IMR-90 (cell line): ENCODE data around the gene S100A6. TPM values are rescaled to one million over a fixed set of nuclear protein-coding genes. Genes with fewer than 3 reads are reported as not detected.

Experiments used
- ATAC-seq: fragments of 200-7000 bp; cut with Tn5 transposase; 2 replicates; pipeline ENCODE4 v1.9.1; 2020; ENCODE audit warnings: low read depth, mild to moderate bottlenecking, moderate library complexity
- BruUV-seq: library from RNA; stranded (reverse); fragments of 400-500 nt; replicated peaks from 2 replicates; lab custom pipeline; 2021; lab: Mats Ljungman, UMichigan
- CTCF ChIA-PET: fragments of 300-600 bp; formaldehyde crosslinking; extraction: SDS; loops from one replicate; lab custom pipeline; 2021; ENCODE audit warnings: antibody characterized with exemption; lab: Yijun Ruan, JAX
- POLR2A ChIA-PET: fragments of 300-600 bp; sonication (Branson Sonifier 250); formaldehyde crosslinking; loops from one replicate; lab custom pipeline; 2022; ENCODE audit warnings: antibody characterized with exemption; ENCODE audit not compliant: unreplicated experiment; lab: Charles Lee
- DNase-seq: peaks from one replicate; pipeline ENCODE4 v3.0.0; 2013
- H2AFZ ChIP-seq: replicated peaks from 2 replicates; pipeline ENCODE3; 2013; ENCODE audit warnings: low read length, mild to moderate bottlenecking; ENCODE audit not compliant: poor library complexity
- H2AK5ac ChIP-seq: 2 replicates; pipeline ENCODE4 v1.6.1; 2013; ENCODE audit warnings: low read depth, low read length, inconsistent platforms
- H2AK9ac ChIP-seq: replicated peaks from 2 replicates; pipeline ENCODE3; 2013; ENCODE audit warnings: mild to moderate bottlenecking, low read depth, low read length, moderate library complexity; ENCODE audit not compliant: poor library complexity
- H2BK120ac ChIP-seq: 2 replicates; pipeline ENCODE4 v1.6.1; 2013; ENCODE audit warnings: low read depth, low read length, inconsistent platforms
- H2BK15ac ChIP-seq: 3 replicates; pipeline ENCODE4 v1.6.1; 2013; ENCODE audit warnings: low read depth, low read length, inconsistent platforms
- H2BK20ac ChIP-seq: 2 replicates; pipeline ENCODE4 v1.6.1; 2013; ENCODE audit warnings: low read depth, mild to moderate bottlenecking, inconsistent platforms, low read length, moderate library complexity
- H2BK5ac ChIP-seq: 2 replicates; pipeline ENCODE4 v1.6.1; 2013; ENCODE audit warnings: mild to moderate bottlenecking, low read depth, low read length, inconsistent platforms; ENCODE audit not compliant: poor library complexity, severe bottlenecking
- H3K14ac ChIP-seq: replicated peaks from 2 replicates; pipeline ENCODE4 v1.6.1; 2013; ENCODE audit warnings: low read depth, low read length, inconsistent platforms
- H3K18ac ChIP-seq: 2 replicates; pipeline ENCODE4 v1.6.1; 2013; ENCODE audit warnings: low read depth, low read length, control low read depth
- H3K23ac ChIP-seq: 2 replicates; pipeline ENCODE4 v1.6.1; 2013; ENCODE audit warnings: low read depth, low read length, inconsistent platforms
- H3K27ac ChIP-seq: 2 replicates; pipeline ENCODE4 v1.5.1; 2013; ENCODE audit warnings: mild to moderate bottlenecking, control low read depth, low read length; ENCODE audit not compliant: insufficient read depth
- H3K27me3 ChIP-seq: 2 replicates; pipeline ENCODE4 v1.6.1; 2013; ENCODE audit warnings: low read length; ENCODE audit not compliant: control insufficient read depth, insufficient read depth
- H3K36me3 ChIP-seq: 2 replicates; pipeline ENCODE4 v1.6.1; 2013; ENCODE audit warnings: low read length, mixed read lengths; ENCODE audit not compliant: control insufficient read depth, insufficient read depth
- H3K4ac ChIP-seq: 2 replicates; pipeline ENCODE4 v1.6.1; 2013; ENCODE audit warnings: low read depth, low read length, inconsistent platforms
- H3K4me1 ChIP-seq: 2 replicates; pipeline ENCODE4 v1.6.1; 2013; ENCODE audit warnings: low read length, mixed read lengths; ENCODE audit not compliant: control insufficient read depth, insufficient read depth
- H3K4me2 ChIP-seq: 2 replicates; pipeline ENCODE4 v1.6.1; 2013; ENCODE audit warnings: low read depth, mild to moderate bottlenecking, control low read depth, low read length, moderate library complexity
- H3K4me3 ChIP-seq: 2 replicates; pipeline ENCODE4 v1.5.1; 2013; ENCODE audit warnings: low read depth, mild to moderate bottlenecking, control low read depth, low read length, moderate library complexity; ENCODE audit not compliant: insufficient read depth
- H3K56ac ChIP-seq: 2 replicates; pipeline ENCODE4 v1.6.1; 2013; ENCODE audit warnings: low read length, inconsistent platforms; ENCODE audit not compliant: insufficient read depth; ENCODE audit errors: extremely low read depth
- H3K79me1 ChIP-seq, 2 experiments: 2 replicates each; pipeline ENCODE4 v1.6.1; 2013; ENCODE audit warnings: low read length in 2 of 2, inconsistent platforms in 1 of 2, low read depth in 1 of 2
- H3K9ac ChIP-seq: 2 replicates; pipeline ENCODE4 v1.6.1; 2013; ENCODE audit warnings: low read depth, low read length, control low read depth
- H3K9me1 ChIP-seq: 2 replicates; pipeline ENCODE4 v1.6.1; 2013; ENCODE audit warnings: low read length, inconsistent platforms; ENCODE audit not compliant: insufficient read depth
- H3K9me3 ChIP-seq: 2 replicates; pipeline ENCODE4 v1.6.1; 2013; ENCODE audit warnings: low read length; ENCODE audit not compliant: control insufficient read depth, insufficient read depth
- H4K20me1 ChIP-seq: 2 replicates; pipeline ENCODE4 v1.6.1; 2013; ENCODE audit warnings: low read length, inconsistent platforms; ENCODE audit not compliant: insufficient read depth
- H4K5ac ChIP-seq: 2 replicates; pipeline ENCODE4 v1.6.1; 2013; ENCODE audit warnings: mild to moderate bottlenecking, low read depth, low read length, control low read depth
- H4K8ac ChIP-seq, 2 experiments: 2 replicates each; pipeline ENCODE4 v1.6.1; 2013; ENCODE audit warnings: low read depth in 2 of 2, low read length in 2 of 2, control low read depth in 1 of 2, inconsistent platforms in 1 of 2
- H4K91ac ChIP-seq: 2 replicates; pipeline ENCODE4 v1.6.1; 2013; ENCODE audit warnings: low read depth, low read length, inconsistent platforms; ENCODE audit not compliant: insufficient read depth
- MXI1 ChIP-seq: IDR thresholded peaks from 2 replicates; pipeline ENCODE4 v1.6.1; 2012; ENCODE audit warnings: low read depth, mild to moderate bottlenecking, low read length, moderate library complexity, borderline replicate concordance
- RCOR1 ChIP-seq: IDR thresholded peaks from 2 replicates; pipeline ENCODE4 v1.6.1; 2012; ENCODE audit warnings: mild to moderate bottlenecking, low read length, improper control_type of control experiment; ENCODE audit not compliant: insufficient replicate concordance
- WGBS, 2 experiments: methylation state at CpG; one replicate each; pipeline versions ENCODE4 v1.1.5 to v1.1.7; 2013; ENCODE audit warnings: missing lambda C conversion rate in 2 of 2; ENCODE audit not compliant: insufficient read length in 1 of 2; ENCODE audit errors: extremely low coverage in 2 of 2; 5-methylcytosine and 5-hydroxymethylcytosine counted together
- dilution Hi-C: fragments of 300-500 bp; cut with HindIII; formaldehyde crosslinking; loops from one replicate; pipeline ENCODE4 v1.14.3; 2018; ENCODE audit warnings: low sequenced_read_pairs; ENCODE audit not compliant: unreplicated experiment
- in situ Hi-C: fragments of 300-500 bp; cut with MboI; formaldehyde crosslinking; loops from 3 replicates; pipeline ENCODE4 v1.14.3; 2019; ENCODE audit warnings: low sequenced_read_pairs, inconsistent platforms, mixed read lengths
- intact Hi-C: fragments of 100-400 bp; cut with micrococcal nuclease; formaldehyde crosslinking; loops from 2 replicates; pipeline ENCODE4 v1.10.0; 2022
- polyA plus RNA-seq, 3 experiments: library from polyadenylated mRNA; depleted of rRNA; stranded (reverse); fragments of >200 nt; gene quantifications; 2 replicates each; pipeline ENCODE4 v1.2.3, GENCODE V29; 2012; ENCODE audit warnings: low replicate concordance in 1 of 3
- total RNA-seq: library from RNA; depleted of rRNA; stranded (reverse); fragments of >200 nt; gene quantifications from 2 replicates; pipeline ENCODE4 v1.2.3, GENCODE V29; 2012

Gene S100A6
- total and polyA plus RNA-seq, 2 of the 4 experiments (the other 2 are of a cell fraction) = 373 to 1,755 TPM

- Histone ChIP-seq H2AK5ac (peak overlapping the region; percentile 38; the same call in 1 of the 2 replicates), H2AFZ (peak overlapping the region; percentile 49), H3K9me1 (peaks cover 47% of the 10 kb centered on the region), H2AK9ac (peak overlapping the region; percentile 62), H3K9me3 (no peaks in the 10 kb centered on the region), H3K4ac (peak overlapping the region; percentile 33), H3K23ac (no peak overlapping the region), H3K27me3 (no peaks in the 10 kb centered on the region), H2BK120ac (peak overlapping the region; percentile 40), H3K9ac (no peak overlapping the region), H2BK20ac (peak overlapping the region; percentile 30; the same call in 1 of the 2 replicates), H3K4me3 (no peak overlapping the region), H4K91ac (no peak overlapping the region), H2BK15ac (0 out of 3 replicates have a peak overlapping the region, but pooled peaks have one; percentile 7), H4K5ac (no peak overlapping the region), H4K20me1 (no peaks in the 10 kb centered on the region), H3K14ac (0 out of 2 replicates have a peak overlapping the region, but pooled peaks have one; percentile 15), H4K8ac (peak overlapping the region in 1 of 2 experiments; percentile 7; a peak in 1 of 4 replicates), H3K4me2 (no peak overlapping the region), H2BK5ac (no peak overlapping the region), H3K79me1 (peaks cover 0 to 35% of the 10 kb centered on the region in 2 experiments; a peak in 3 of 4 replicates), H3K18ac (no peak overlapping the region), H3K36me3 (no peaks in the 10 kb centered on the region), H3K27ac (no peak overlapping the region), H3K56ac (no peak overlapping the region), H3K4me1 (peaks cover 33% of the 10 kb centered on the region)
- in situ Hi-C loops (loop anchor here (25.0 kb wide), 1 partner anchor 419 kb away; the partner anchor contains the start of genes CREB3L4, CRTC2 and SLC39A1), dilution Hi-C loops (no loop called here), intact Hi-C loops (no loop called here)
- CTCF ChIA-PET = no interaction called here
- DNase-seq (no peak), ATAC-seq (no peak)
- no peak for TF ChIP-seq RCOR1
- TF ChIP-seq MXI1 = no peak
- WGBS, 2 experiments = 67% methylated on average over 1 of the region's 13 CpGs; no CpG with 5 or more reads in 1 of the 2 experiments
- BruUV-seq = no TSS peak
- POLR2A ChIA-PET = interaction anchor here (0.5 kb wide), 1 partner anchor 217 kb away, joined by 8 read pairs; no protein-coding TSS in a partner anchor
These were observed 7.3 kb upstream of the S100A6 start for GRCh38 chr1:153542956-153543711.
